NT2/D1 (cell line): ENCODE measurements around the gene DNAH8.

Experiments used
- SUZ12 ChIP-seq: IDR thresholded peaks from 2 replicates; pipeline ENCODE4 v1.6.1; 2011; ENCODE audit not compliant: insufficient read length, insufficient read depth; ENCODE audit errors: extremely low read depth
- YY1 ChIP-seq: IDR thresholded peaks from 2 replicates; pipeline ENCODE4 v1.6.1; 2011; ENCODE audit not compliant: insufficient read length, insufficient read depth
- ZNF274 ChIP-seq: IDR thresholded peaks from 2 replicates; pipeline ENCODE4 v1.6.1; 2011; ENCODE audit warnings: mild to moderate bottlenecking, low read depth, low read length

DNA sequence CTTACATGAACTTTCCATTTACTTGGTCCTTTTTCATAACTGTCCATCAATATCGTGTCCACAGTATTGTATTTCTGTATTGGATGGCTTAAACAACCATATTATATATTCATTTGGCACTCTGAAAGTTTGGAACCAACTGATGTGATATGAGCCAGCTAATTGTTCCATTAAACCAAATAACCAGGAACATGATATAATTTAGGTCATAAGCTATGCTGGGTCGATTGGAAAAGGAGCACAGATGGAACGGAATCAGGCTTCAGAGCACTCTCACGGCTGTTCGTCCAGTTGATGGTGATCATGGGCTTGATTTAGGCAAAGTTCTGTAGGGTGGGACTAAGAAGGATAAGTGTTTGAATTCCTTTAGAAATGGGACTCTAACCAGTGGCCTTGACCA lies 142.7 kb downstream of the DNAH8 start:
- TF ChIP-seq SUZ12 = no peak
- TF ChIP-seq YY1 = no peak
- no peak for TF ChIP-seq ZNF274
